ENCODE data around the gene IGFBP5. TPM values are rescaled to one million over a fixed set of nuclear protein-coding genes. Genes with fewer than 3 reads are reported as not detected.
A peak's percentile ranks its signal among the peaks of the same experiment; 100 is the strongest.

IGFBP5 gene
- total and polyA plus RNA-seq, 10 of the 15 experiments (the other 5 are each of a cell fraction or from before 2014, with no cell fraction given): 2.8 TPM; not detected in 9

- peaks cover 2 to 12% of the 10 kb centered on the region in 2 experiments; a peak in 3 of 4 replicates for H3K27me3 ChIP-seq (replicated peaks in 1 of 2; ENCODE audit: control insufficient read depth in 2 of 2, insufficient read depth in 2 of 2, low read length in 1 of 2)
- no peaks in the 10 kb centered on the region for H3K79me2 ChIP-seq (ENCODE audit: control insufficient read depth, insufficient read depth, low read length)
- H3K27ac ChIP-seq (ENCODE audit: control insufficient read depth, insufficient read depth): no peak overlapping the region
- H3K36me3 ChIP-seq (ENCODE audit: control insufficient read depth in 2 of 2, insufficient read depth in 2 of 2, low read length in 1 of 2): no peaks in the 10 kb centered on the region
- H3K9ac ChIP-seq (ENCODE audit: control insufficient read depth, insufficient read depth, low read length): no peak overlapping the region
- RAD21 ChIA-PET (ENCODE audit: unreplicated experiment): interaction anchor here (0.6 to 1.5 kb wide), 2 partner anchors 468 to 812 kb away, joined by 3 to 5 read pairs; no protein-coding TSS in a partner anchor
- SMC1A ChIA-PET (ENCODE audit: uncharacterized antibody, unreplicated experiment): interaction anchor here (1.1 to 1.2 kb wide), 3 partner anchors 10 to 813 kb away, joined by 3 to 5 read pairs (median 5); no protein-coding TSS in a partner anchor
- WGBS (ENCODE audit: insufficient coverage, insufficient replicate concordance, low lambda C conversion rate, missing lambda C conversion rate): 6% methylated on average over 5 of the region's 5 CpGs
- H3K4me3 ChIP-seq: no peak overlapping the region
- intact Hi-C loops (cut with micrococcal nuclease; ENCODE audit: unreplicated experiment) (loop anchor here (1.0 to 10.0 kb wide), 3 partner anchors 526 to 1014 kb away; no protein-coding TSS in a partner anchor), in situ Hi-C loops (cut with MboI) (no loop called here)
- peak; percentile 88 for ATAC-seq
- POLR2A ChIA-PET: no interaction called here
- DNase-seq (ENCODE audit: low read depth, low spot score): no peak
- H2AFZ ChIP-seq (ENCODE audit: control insufficient read depth, low read depth, low read length): no peak overlapping the region
- CTCF ChIA-PET: interaction anchor here (0.6 to 3.5 kb wide), 8 partner anchors 18 to 833 kb away, joined by 3 to 26 read pairs (median 3); no protein-coding TSS in a partner anchor
- BruUV-seq (replicated peaks): no TSS peak
- FAIRE-seq: peak; percentile 85
- peak; percentile 75 for TF ChIP-seq RAD21 (IDR thresholded peaks at IDR 0.05; ENCODE audit: insufficient read depth, low read depth, low read length)
- peak; percentile 71; the same call in 1 of the 2 replicates for TF ChIP-seq SMC3 (IDR thresholded peaks at IDR 0.05; ENCODE audit: borderline replicate concordance, low read length)
- no peak for TF ChIP-seq RFX5 (IDR thresholded peaks at IDR 0.05; ENCODE audit: low read depth, low read length)
- TF ChIP-seq CTCF (IDR thresholded peaks at IDR 0.05 in 2 of 3, conservative IDR thresholded peaks at IDR 0.05 in 1 of 3; ENCODE audit: control insufficient read depth in 2 of 3, extremely low read depth in 1 of 3, insufficient read depth in 1 of 3, low read depth in 3 of 3, low read length in 3 of 3): peak; percentile 60 to 78 (median 66); a peak in 5 of 6 replicates
- TF ChIP-seq, protein P1, sequence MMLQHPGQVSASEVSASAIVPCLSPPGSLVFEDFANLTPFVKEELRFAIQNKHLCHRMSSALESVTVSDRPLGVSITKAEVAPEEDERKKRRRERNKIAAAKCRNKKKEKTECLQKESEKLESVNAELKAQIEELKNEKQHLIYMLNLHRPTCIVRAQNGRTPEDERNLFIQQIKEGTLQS (IDR thresholded peaks at IDR 0.05; ENCODE audit: borderline replicate concordance, extremely low read depth, low read depth, low read length): no peak
- TF ChIP-seq FOS (IDR thresholded peaks at IDR 0.05; ENCODE audit: borderline replicate concordance, extremely low read depth, insufficient read length): no peak
- no peaks in the 10 kb centered on the region for H4K20me1 ChIP-seq (ENCODE audit: control insufficient read depth, insufficient read depth)
- no peaks in the 10 kb centered on the region for H3K4me1 ChIP-seq (ENCODE audit: control insufficient read depth, insufficient read depth, low read length)
- no peaks in the 10 kb centered on the region for H3K9me3 ChIP-seq (replicated peaks; ENCODE audit: control insufficient read depth, insufficient read depth, low read length)
- H3K4me2 ChIP-seq (ENCODE audit: control insufficient read depth, insufficient read depth): no peak overlapping the region
These were observed 3.5 kb upstream of the IGFBP5 start for GRCh38 chr2:216698895-216699294.

Measured in GM12878 (cell line).